Neural progenitor cell (in vitro differentiated cells): ENCODE results near the gene SLC35A2. TPM values are rescaled to one million over a fixed set of nuclear protein-coding genes. Genes with fewer than 3 reads are reported as not detected.
A peak's percentile ranks its signal among the peaks of the same experiment; 100 is the strongest.

Source experiments
- DNase-seq: peaks from one replicate; pipeline ENCODE4 v3.0.0-alpha.2; 2016; ENCODE audit warnings: low spot score
- H2AFZ ChIP-seq: fragments of 200-600 bp; sonication (generic); replicated peaks from 2 replicates; pipeline ENCODE4 v1.6.1; 2016; ENCODE audit warnings: antibody characterized with exemption
- H3F3A ChIP-seq: fragments of 200-600 bp; sonication (generic); 2 replicates; pipeline ENCODE4 v1.6.1; 2016; ENCODE audit warnings: antibody characterized with exemption, low read depth
- H3K27ac ChIP-seq: fragments of 200-600 bp; sonication (generic); 2 replicates; pipeline ENCODE4 v1.5.1; 2016; ENCODE audit warnings: mild to moderate bottlenecking
- H3K27me3 ChIP-seq: fragments of 200-600 bp; sonication (generic); 2 replicates; pipeline ENCODE4 v1.6.1; 2016; ENCODE audit warnings: mild to moderate bottlenecking, moderate library complexity
- H3K36me3 ChIP-seq: fragments of 200-600 bp; sonication (generic); 2 replicates; pipeline ENCODE4 v1.5.1; 2016
- H3K4me1 ChIP-seq: fragments of 200-600 bp; sonication (generic); 2 replicates; pipeline ENCODE4 v1.6.1; 2016; ENCODE audit warnings: mixed run types
- H3K4me2 ChIP-seq: fragments of 200-600 bp; sonication (generic); 2 replicates; pipeline ENCODE4 v1.6.1; 2016
- H3K4me3 ChIP-seq: fragments of 200-600 bp; sonication (generic); 2 replicates; pipeline ENCODE4 v1.5.1; 2016
- H3K79me2 ChIP-seq: fragments of 200-600 bp; sonication (generic); 2 replicates; pipeline ENCODE4 v1.6.1; 2016; ENCODE audit warnings: low read depth
- H3K9ac ChIP-seq: fragments of 200-600 bp; sonication (generic); 2 replicates; pipeline ENCODE4 v1.6.1; 2016
- H3K9me3 ChIP-seq: fragments of 200-600 bp; sonication (generic); 2 replicates; pipeline ENCODE4 v1.5.1; 2016; ENCODE audit warnings: low read depth
- H4K20me1 ChIP-seq: fragments of 200-600 bp; sonication (generic); 2 replicates; pipeline ENCODE4 v1.6.1; 2016; ENCODE audit warnings: low read depth
- H3K27ac Mint-ChIP-seq: 3 replicates; pipeline ENCODE4 v1.8.0; 2021; ENCODE audit warnings: mixed read lengths
- H3K27me3 Mint-ChIP-seq: 2 replicates; pipeline ENCODE4 v1.8.0; 2022; ENCODE audit warnings: low read depth, mild to moderate bottlenecking, inconsistent platforms, moderate library complexity, mixed read lengths; ENCODE audit not compliant: insufficient read depth
- H3K36me3 Mint-ChIP-seq: 3 replicates; pipeline ENCODE4 v1.8.0; 2021; ENCODE audit warnings: mixed read lengths
- H3K4me1 Mint-ChIP-seq: 3 replicates; pipeline ENCODE4 v1.8.0; 2021; ENCODE audit warnings: mixed read lengths
- H3K4me3 Mint-ChIP-seq: 3 replicates; pipeline ENCODE4 v1.8.0; 2021; ENCODE audit warnings: mild to moderate bottlenecking, moderate library complexity, mixed read lengths
- H3K9me3 Mint-ChIP-seq: 3 replicates; pipeline ENCODE4 v1.8.0; 2020; ENCODE audit warnings: mixed read lengths
- EZH2 ChIP-seq: fragments of 200-600 bp; sonication (generic); IDR thresholded peaks from 2 replicates; pipeline ENCODE4 v1.6.1; 2017; ENCODE audit warnings: antibody characterized with exemption, mild to moderate bottlenecking, moderate library complexity
- EZH2phosphoT487 ChIP-seq: fragments of 200-600 bp; sonication (generic); IDR thresholded peaks from 2 replicates; pipeline ENCODE4 v1.6.1; 2017; ENCODE audit warnings: antibody characterized with exemption
- total RNA-seq: library from RNA; depleted of rRNA; stranded (reverse); fragments of >200 nt; gene quantifications from 2 replicates; pipeline ENCODE4 v1.2.3, GENCODE V29; 2015; ENCODE audit warnings: low replicate concordance
- TF ChIP-seq, protein P1 (sequence below): fragments of 200-600 bp; sonication (generic); IDR thresholded peaks from 2 replicates; pipeline ENCODE4 v1.5.1; 2017; ENCODE audit warnings: antibody characterized with exemption, mild to moderate bottlenecking

SLC35A2 gene
- 8.6 and 11.7 TPM in 2 replicates for total RNA-seq

DNA sequence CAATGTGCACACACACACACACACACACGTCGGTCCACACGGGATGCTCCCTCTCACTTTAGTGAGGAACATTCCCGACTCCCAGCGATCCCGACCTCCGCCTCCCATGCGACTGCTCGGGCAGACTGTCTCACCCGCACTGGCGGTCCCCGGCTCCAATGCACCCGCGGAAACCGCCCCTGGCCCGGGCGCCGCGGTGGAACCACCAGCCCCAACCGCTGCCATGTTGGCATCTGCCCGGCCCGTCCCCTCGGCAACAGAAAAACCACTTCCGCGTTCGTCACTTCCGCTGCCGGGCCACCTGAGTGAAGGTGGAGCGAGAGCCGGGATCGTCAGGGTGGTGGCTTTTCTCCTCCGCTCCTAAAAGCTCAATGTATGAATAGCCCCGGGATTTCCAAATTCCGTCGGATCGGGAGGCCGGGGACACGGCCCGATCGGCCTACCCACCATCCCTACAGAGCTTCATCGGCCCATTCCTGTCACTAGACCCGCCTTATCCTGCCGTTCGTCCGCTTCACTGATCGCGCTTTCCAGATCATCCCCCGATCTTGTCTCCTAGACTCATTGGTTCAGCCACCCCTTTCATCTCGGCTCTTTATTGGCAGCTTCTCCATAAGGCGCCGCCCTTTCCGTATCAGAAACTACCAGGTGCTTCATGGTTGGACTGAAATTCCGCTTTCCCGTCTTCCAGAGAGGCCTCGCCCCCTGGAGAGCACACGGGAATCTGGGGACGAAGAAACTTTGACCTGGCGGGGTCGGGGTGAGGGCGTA lies at the start of gene SLC35A2:
Gene SLC35A2, minus strand, starts transcription at position 235 of the 771 bp plus-strand sequence. Its CDS starts 10 bp downstream, at position 225.
- Histone ChIP-seq H3K4me2 (peak within 1 kb of the TSS; percentile 84), H2AFZ (peak within 1 kb of the TSS; percentile 96), H4K20me1 (no peaks in the 10 kb centered on the region), H3K27ac (peak within 1 kb of the TSS; percentile 38), H3K36me3 (no peaks in the 10 kb centered on the region), H3K27me3 (no peaks in the 10 kb centered on the region), H3K79me2 (peaks cover 29% of the 10 kb centered on the region), H3K9ac (peak within 1 kb of the TSS; percentile 38), H3K4me3 (peak within 1 kb of the TSS; percentile 83), H3K9me3 (no peaks in the 10 kb centered on the region), H3K4me1 (no peaks in the 10 kb centered on the region), H3F3A (peaks cover 14% of the 10 kb centered on the region)
- Mint-ChIP-seq H3K9me3 (peaks cover 15% of the 10 kb centered on the region), H3K4me1 (peaks cover 8% of the 10 kb centered on the region), H3K36me3 (no peaks in the 10 kb centered on the region), H3K4me3 (peak within 1 kb of the TSS; percentile 89), H3K27ac (peak within 1 kb of the TSS; percentile 88), H3K27me3 (peaks cover 4% of the 10 kb centered on the region)
- no peak for TF ChIP-seq EZH2phosphoT487
- TF ChIP-seq EZH2: no peak
- TF ChIP-seq, protein P1, sequence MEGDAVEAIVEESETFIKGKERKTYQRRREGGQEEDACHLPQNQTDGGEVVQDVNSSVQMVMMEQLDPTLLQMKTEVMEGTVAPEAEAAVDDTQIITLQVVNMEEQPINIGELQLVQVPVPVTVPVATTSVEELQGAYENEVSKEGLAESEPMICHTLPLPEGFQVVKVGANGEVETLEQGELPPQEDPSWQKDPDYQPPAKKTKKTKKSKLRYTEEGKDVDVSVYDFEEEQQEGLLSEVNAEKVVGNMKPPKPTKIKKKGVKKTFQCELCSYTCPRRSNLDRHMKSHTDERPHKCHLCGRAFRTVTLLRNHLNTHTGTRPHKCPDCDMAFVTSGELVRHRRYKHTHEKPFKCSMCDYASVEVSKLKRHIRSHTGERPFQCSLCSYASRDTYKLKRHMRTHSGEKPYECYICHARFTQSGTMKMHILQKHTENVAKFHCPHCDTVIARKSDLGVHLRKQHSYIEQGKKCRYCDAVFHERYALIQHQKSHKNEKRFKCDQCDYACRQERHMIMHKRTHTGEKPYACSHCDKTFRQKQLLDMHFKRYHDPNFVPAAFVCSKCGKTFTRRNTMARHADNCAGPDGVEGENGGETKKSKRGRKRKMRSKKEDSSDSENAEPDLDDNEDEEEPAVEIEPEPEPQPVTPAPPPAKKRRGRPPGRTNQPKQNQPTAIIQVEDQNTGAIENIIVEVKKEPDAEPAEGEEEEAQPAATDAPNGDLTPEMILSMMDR: no peak
- DNase-seq: peak; percentile 86

DNA sequence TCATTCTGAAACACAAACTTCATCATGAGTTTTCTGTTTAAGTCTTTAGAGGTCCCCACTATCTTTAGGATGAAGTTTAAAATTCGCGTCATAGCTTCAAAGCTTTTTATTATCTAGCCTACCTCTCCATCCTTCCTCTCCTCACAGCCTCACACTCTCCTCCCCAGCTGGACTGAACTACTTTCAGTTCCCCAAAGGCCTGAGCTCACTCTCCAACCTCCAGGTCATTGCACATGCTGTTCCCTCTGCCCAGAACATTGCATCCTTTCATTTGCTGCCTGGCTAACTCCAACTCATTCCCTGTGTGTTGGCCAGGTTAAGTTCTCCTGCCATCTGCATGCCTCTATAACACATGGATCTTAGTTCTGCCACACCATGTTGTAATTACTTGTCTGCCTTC lies 48.8 kb upstream of the SLC35A2 start:
- no peak overlapping the region for H3K9ac ChIP-seq
- no peak overlapping the region for H3K4me2 ChIP-seq
- Mint-ChIP-seq H3K4me3 (peak overlapping the region; percentile 52), H3K9me3 (peaks cover 24% of the 10 kb centered on the region), H3K27ac (no peak overlapping the region), H3K36me3 (no peaks in the 10 kb centered on the region), H3K27me3 (peaks cover 7% of the 10 kb centered on the region), H3K4me1 (peaks cover 13% of the 10 kb centered on the region)
- no peaks in the 10 kb centered on the region for H3K27me3 ChIP-seq
- no peaks in the 10 kb centered on the region for H3K4me1 ChIP-seq
- H3F3A ChIP-seq: peaks cover 6% of the 10 kb centered on the region
- no peaks in the 10 kb centered on the region for H3K9me3 ChIP-seq
- no peak for DNase-seq
- no peak overlapping the region for H2AFZ ChIP-seq
- H3K79me2 ChIP-seq: peaks cover 19% of the 10 kb centered on the region
- no peak for TF ChIP-seq EZH2phosphoT487
- TF ChIP-seq, protein P1: no peak
- TF ChIP-seq EZH2: no peak
- H3K36me3 ChIP-seq: no peaks in the 10 kb centered on the region
- H4K20me1 ChIP-seq: peaks cover 9% of the 10 kb centered on the region
- no peak overlapping the region for H3K4me3 ChIP-seq
- H3K27ac ChIP-seq: no peak overlapping the region

DNA sequence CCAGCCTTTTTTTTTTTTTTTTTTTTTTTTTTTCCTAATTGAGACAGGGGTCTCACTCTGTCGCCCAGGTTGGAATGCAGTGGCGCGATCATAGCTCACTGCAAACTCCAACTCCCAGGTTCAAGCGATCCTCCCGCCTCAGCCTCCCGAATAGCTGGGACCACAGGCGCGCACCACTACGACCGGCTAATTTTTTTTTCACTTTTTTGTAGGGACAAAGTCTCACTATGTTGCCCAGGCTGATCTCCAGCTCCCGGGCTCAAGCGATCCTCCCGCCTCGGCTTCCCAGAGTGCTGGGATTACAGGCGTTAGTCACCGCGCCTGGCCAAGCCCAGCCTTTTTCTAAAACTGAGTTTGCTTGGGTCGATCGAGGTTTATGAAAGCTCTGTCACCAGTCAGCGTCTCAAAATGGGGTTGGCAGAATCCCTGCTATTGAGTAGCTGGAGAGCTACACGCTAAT lies 47.2 kb upstream of the SLC35A2 start:
- peaks cover 17% of the 10 kb centered on the region for H3K4me1 Mint-ChIP-seq
- peak overlapping the region; percentile 73 for H3K4me2 ChIP-seq
- peaks cover 12% of the 10 kb centered on the region for H3K27me3 Mint-ChIP-seq
- peak overlapping the region; percentile 50 for H3K9ac ChIP-seq
- peak; percentile 52 for DNase-seq
- H3K36me3 Mint-ChIP-seq: peaks cover 3% of the 10 kb centered on the region
- H3K4me3 Mint-ChIP-seq: peak overlapping the region; percentile 99
- no peaks in the 10 kb centered on the region for H3K36me3 ChIP-seq
- peaks cover 6% of the 10 kb centered on the region for H3F3A ChIP-seq
- H4K20me1 ChIP-seq: peaks cover 11% of the 10 kb centered on the region
- TF ChIP-seq EZH2phosphoT487 (no peak), EZH2 (no peak)
- TF ChIP-seq, protein P1: no peak
- peaks cover 22% of the 10 kb centered on the region for H3K9me3 Mint-ChIP-seq
- peak overlapping the region; percentile 23 for H3K27ac ChIP-seq
- no peaks in the 10 kb centered on the region for H3K27me3 ChIP-seq
- peak overlapping the region; percentile 60 for H3K4me3 ChIP-seq
- H3K9me3 ChIP-seq: no peaks in the 10 kb centered on the region
- H3K27ac Mint-ChIP-seq: peak overlapping the region; percentile 72
- peaks cover 35% of the 10 kb centered on the region for H3K79me2 ChIP-seq
- no peaks in the 10 kb centered on the region for H3K4me1 ChIP-seq
- H2AFZ ChIP-seq: peak overlapping the region; percentile 7
